WTC11 (cell line): ENCODE measurements around the gene PIP4K2C. TPM values are rescaled to one million over a fixed set of nuclear protein-coding genes. Genes with fewer than 3 reads are reported as not detected.

Experiments
- ATAC-seq: fragments of 200-7000 bp; cut with Tn5 transposase; 2 replicates; pipeline ENCODE4 v1.10.0; 2021; ENCODE audit warnings: mild to moderate bottlenecking, moderate library complexity
- CTCF ChIA-PET: fragments of 300-600 bp; sonication (Branson Sonifier 250); formaldehyde crosslinking; loops from one replicate; lab custom pipeline; 2021; ENCODE audit warnings: antibody characterized with exemption; lab: Charles Lee
- POLR2A ChIA-PET: fragments of 350-600 bp; sonication (Branson Sonifier 250); formaldehyde crosslinking; loops from one replicate; lab custom pipeline; 2021; ENCODE audit warnings: antibody characterized with exemption; lab: Charles Lee
- DNase-seq: peaks from one replicate; pipeline ENCODE4 v3.0.0; 2021; ENCODE audit warnings: low spot score
- H3K27ac Mint-ChIP-seq: 2 replicates; pipeline ENCODE4 v1.8.0; 2021; ENCODE audit warnings: mixed read lengths
- H3K27me3 Mint-ChIP-seq: 2 replicates; pipeline ENCODE4 v1.8.0; 2021; ENCODE audit warnings: low read depth, mild to moderate bottlenecking, moderate library complexity, mixed read lengths
- H3K36me3 Mint-ChIP-seq: 2 replicates; pipeline ENCODE4 v1.8.0; 2021; ENCODE audit warnings: mixed read lengths
- H3K4me1 Mint-ChIP-seq: 2 replicates; pipeline ENCODE4 v1.8.0; 2022; ENCODE audit warnings: mixed read lengths
- H3K4me3 Mint-ChIP-seq: 2 replicates; pipeline ENCODE4 v1.8.0; 2021; ENCODE audit warnings: mild to moderate bottlenecking, moderate library complexity, mixed read lengths
- H3K9me3 Mint-ChIP-seq: 2 replicates; pipeline ENCODE4 v1.8.0; 2021; ENCODE audit warnings: mixed read lengths
- AR ChIP-seq: fragments of 250-450 bp; sonication (Bioruptor Pico); IDR thresholded peaks from 2 replicates; pipeline ENCODE4 v1.9.0; 2021; ENCODE audit warnings: mild to moderate bottlenecking
- CDX4 ChIP-seq: fragments of 250-450 bp; sonication (Bioruptor Pico); IDR thresholded peaks from 2 replicates; pipeline ENCODE4 v1.9.0; 2021; ENCODE audit warnings: moderate library complexity, mild to moderate bottlenecking, inconsistent platforms, borderline replicate concordance
- E2F5 ChIP-seq: sonication (generic); formaldehyde crosslinking; IDR thresholded peaks from 2 replicates; pipeline ENCODE4 v1.8.1; 2022; ENCODE audit warnings: mild to moderate bottlenecking, moderate library complexity, missing genetic modification reagents
- EMX1 ChIP-seq: fragments of 250-450 bp; sonication (Bioruptor Pico); IDR thresholded peaks from 2 replicates; pipeline ENCODE4 v1.8.0; 2021; ENCODE audit warnings: mild to moderate bottlenecking
- ESRRA ChIP-seq: sonication (generic); formaldehyde crosslinking; IDR thresholded peaks from 2 replicates; pipeline ENCODE4 v1.8.1; 2022; ENCODE audit warnings: mild to moderate bottlenecking, missing genetic modification reagents, borderline replicate concordance
- JAZF1 ChIP-seq: fragments of 250-450 bp; sonication (Bioruptor Pico); IDR thresholded peaks from 2 replicates; pipeline ENCODE4 v1.9.0; 2021; ENCODE audit warnings: moderate library complexity, mild to moderate bottlenecking, inconsistent platforms
- JUN ChIP-seq: sonication (generic); formaldehyde crosslinking; IDR thresholded peaks from 2 replicates; pipeline ENCODE4 v1.8.0; 2023; ENCODE audit warnings: mild to moderate bottlenecking, missing genetic modification reagents
- MXD4 ChIP-seq: fragments of 250-450 bp; sonication (Bioruptor Pico); IDR thresholded peaks from 2 replicates; pipeline ENCODE4 v1.8.0; 2021; ENCODE audit warnings: mild to moderate bottlenecking, moderate library complexity, borderline replicate concordance
- OVOL2 ChIP-seq: fragments of 250-450 bp; sonication (Bioruptor Pico); IDR thresholded peaks from 2 replicates; pipeline ENCODE4 v1.9.0; 2021; ENCODE audit warnings: mild to moderate bottlenecking, borderline replicate concordance
- PRRX2 ChIP-seq: fragments of 250-450 bp; sonication (Bioruptor Pico); IDR thresholded peaks from 2 replicates; pipeline ENCODE4 v1.8.0; 2021; ENCODE audit warnings: mild to moderate bottlenecking
- RELA ChIP-seq: sonication (generic); formaldehyde crosslinking; IDR thresholded peaks from 2 replicates; pipeline ENCODE4 v1.8.1; 2022; ENCODE audit warnings: missing genetic modification reagents, mild to moderate bottlenecking, borderline replicate concordance
- TP53 ChIP-seq: sonication (generic); formaldehyde crosslinking; IDR thresholded peaks from 2 replicates; pipeline ENCODE4 v1.8.1; 2023; ENCODE audit warnings: mild to moderate bottlenecking, missing genetic modification reagents
- total RNA-seq: library from RNA; stranded (reverse); gene quantifications from 3 replicates; pipeline ENCODE4 v1.2.3, GENCODE V29; 2021
- TF ChIP-seq, protein P1 (sequence below): sonication (generic); formaldehyde crosslinking; IDR thresholded peaks from 2 replicates; pipeline ENCODE4 v1.8.1; 2023; ENCODE audit warnings: mild to moderate bottlenecking, missing genetic modification reagents
- TF ChIP-seq, protein P2 (sequence below): sonication (generic); formaldehyde crosslinking; IDR thresholded peaks from 2 replicates; pipeline ENCODE4 v1.8.0; 2023; ENCODE audit warnings: missing genetic modification reagents, mild to moderate bottlenecking, borderline replicate concordance
- TF ChIP-seq, protein P3 (sequence below): fragments of 250-450 bp; sonication (Bioruptor Pico); IDR thresholded peaks from 2 replicates; pipeline ENCODE4 v1.8.0; 2021; ENCODE audit warnings: mild to moderate bottlenecking
- TF ChIP-seq, protein P4 (sequence below): fragments of 250-450 bp; sonication (Bioruptor Pico); IDR thresholded peaks from 2 replicates; pipeline ENCODE4 v1.9.0; 2021; ENCODE audit warnings: mild to moderate bottlenecking, borderline replicate concordance

The PIP4K2C gene
- total RNA-seq, 1 experiment from 2014 or later: 25.4 TPM

- Mint-ChIP-seq H3K27me3 (0 out of 2 replicates have a peak, but pooled peaks cover 3% of the 10 kb centered on the region), H3K4me3 (no peak overlapping the region), H3K27ac (no peak overlapping the region), H3K4me1 (no peaks in the 10 kb centered on the region; the same call in 1 of the 2 replicates), H3K36me3 (peaks cover 9% of the 10 kb centered on the region), H3K9me3 (no peaks in the 10 kb centered on the region)
- TF ChIP-seq EMX1: no peak
- no peak for TF ChIP-seq PRRX2 (CRISPR knock-in tag)
- no peak for TF ChIP-seq MXD4
- no peak for TF ChIP-seq AR (CRISPR knock-in tag)
- TF ChIP-seq TP53 (CRISPR knock-in tag): no peak
- TF ChIP-seq, protein P1, sequence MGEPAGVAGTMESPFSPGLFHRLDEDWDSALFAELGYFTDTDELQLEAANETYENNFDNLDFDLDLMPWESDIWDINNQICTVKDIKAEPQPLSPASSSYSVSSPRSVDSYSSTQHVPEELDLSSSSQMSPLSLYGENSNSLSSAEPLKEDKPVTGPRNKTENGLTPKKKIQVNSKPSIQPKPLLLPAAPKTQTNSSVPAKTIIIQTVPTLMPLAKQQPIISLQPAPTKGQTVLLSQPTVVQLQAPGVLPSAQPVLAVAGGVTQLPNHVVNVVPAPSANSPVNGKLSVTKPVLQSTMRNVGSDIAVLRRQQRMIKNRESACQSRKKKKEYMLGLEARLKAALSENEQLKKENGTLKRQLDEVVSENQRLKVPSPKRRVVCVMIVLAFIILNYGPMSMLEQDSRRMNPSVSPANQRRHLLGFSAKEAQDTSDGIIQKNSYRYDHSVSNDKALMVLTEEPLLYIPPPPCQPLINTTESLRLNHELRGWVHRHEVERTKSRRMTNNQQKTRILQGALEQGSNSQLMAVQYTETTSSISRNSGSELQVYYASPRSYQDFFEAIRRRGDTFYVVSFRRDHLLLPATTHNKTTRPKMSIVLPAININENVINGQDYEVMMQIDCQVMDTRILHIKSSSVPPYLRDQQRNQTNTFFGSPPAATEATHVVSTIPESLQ (CRISPR knock-in tag): no peak
- no peak for TF ChIP-seq ESRRA (CRISPR knock-in tag)
- no peak for TF ChIP-seq E2F5 (CRISPR knock-in tag)
- no peak for TF ChIP-seq OVOL2 (CRISPR knock-in tag)
- TF ChIP-seq, protein P2, sequence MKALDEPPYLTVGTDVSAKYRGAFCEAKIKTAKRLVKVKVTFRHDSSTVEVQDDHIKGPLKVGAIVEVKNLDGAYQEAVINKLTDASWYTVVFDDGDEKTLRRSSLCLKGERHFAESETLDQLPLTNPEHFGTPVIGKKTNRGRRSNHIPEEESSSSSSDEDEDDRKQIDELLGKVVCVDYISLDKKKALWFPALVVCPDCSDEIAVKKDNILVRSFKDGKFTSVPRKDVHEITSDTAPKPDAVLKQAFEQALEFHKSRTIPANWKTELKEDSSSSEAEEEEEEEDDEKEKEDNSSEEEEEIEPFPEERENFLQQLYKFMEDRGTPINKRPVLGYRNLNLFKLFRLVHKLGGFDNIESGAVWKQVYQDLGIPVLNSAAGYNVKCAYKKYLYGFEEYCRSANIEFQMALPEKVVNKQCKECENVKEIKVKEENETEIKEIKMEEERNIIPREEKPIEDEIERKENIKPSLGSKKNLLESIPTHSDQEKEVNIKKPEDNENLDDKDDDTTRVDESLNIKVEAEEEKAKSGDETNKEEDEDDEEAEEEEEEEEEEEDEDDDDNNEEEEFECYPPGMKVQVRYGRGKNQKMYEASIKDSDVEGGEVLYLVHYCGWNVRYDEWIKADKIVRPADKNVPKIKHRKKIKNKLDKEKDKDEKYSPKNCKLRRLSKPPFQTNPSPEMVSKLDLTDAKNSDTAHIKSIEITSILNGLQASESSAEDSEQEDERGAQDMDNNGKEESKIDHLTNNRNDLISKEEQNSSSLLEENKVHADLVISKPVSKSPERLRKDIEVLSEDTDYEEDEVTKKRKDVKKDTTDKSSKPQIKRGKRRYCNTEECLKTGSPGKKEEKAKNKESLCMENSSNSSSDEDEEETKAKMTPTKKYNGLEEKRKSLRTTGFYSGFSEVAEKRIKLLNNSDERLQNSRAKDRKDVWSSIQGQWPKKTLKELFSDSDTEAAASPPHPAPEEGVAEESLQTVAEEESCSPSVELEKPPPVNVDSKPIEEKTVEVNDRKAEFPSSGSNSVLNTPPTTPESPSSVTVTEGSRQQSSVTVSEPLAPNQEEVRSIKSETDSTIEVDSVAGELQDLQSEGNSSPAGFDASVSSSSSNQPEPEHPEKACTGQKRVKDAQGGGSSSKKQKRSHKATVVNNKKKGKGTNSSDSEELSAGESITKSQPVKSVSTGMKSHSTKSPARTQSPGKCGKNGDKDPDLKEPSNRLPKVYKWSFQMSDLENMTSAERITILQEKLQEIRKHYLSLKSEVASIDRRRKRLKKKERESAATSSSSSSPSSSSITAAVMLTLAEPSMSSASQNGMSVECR (CRISPR knock-in tag): no peak
- TF ChIP-seq, protein P3, sequence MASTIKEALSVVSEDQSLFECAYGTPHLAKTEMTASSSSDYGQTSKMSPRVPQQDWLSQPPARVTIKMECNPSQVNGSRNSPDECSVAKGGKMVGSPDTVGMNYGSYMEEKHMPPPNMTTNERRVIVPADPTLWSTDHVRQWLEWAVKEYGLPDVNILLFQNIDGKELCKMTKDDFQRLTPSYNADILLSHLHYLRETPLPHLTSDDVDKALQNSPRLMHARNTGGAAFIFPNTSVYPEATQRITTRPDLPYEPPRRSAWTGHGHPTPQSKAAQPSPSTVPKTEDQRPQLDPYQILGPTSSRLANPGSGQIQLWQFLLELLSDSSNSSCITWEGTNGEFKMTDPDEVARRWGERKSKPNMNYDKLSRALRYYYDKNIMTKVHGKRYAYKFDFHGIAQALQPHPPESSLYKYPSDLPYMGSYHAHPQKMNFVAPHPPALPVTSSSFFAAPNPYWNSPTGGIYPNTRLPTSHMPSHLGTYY: no peak
- no peak for TF ChIP-seq RELA (CRISPR knock-in tag)
- TF ChIP-seq JUN: no peak
- no peak for TF ChIP-seq CDX4 (CRISPR knock-in tag)
- no peak for TF ChIP-seq JAZF1
- TF ChIP-seq, protein P4, sequence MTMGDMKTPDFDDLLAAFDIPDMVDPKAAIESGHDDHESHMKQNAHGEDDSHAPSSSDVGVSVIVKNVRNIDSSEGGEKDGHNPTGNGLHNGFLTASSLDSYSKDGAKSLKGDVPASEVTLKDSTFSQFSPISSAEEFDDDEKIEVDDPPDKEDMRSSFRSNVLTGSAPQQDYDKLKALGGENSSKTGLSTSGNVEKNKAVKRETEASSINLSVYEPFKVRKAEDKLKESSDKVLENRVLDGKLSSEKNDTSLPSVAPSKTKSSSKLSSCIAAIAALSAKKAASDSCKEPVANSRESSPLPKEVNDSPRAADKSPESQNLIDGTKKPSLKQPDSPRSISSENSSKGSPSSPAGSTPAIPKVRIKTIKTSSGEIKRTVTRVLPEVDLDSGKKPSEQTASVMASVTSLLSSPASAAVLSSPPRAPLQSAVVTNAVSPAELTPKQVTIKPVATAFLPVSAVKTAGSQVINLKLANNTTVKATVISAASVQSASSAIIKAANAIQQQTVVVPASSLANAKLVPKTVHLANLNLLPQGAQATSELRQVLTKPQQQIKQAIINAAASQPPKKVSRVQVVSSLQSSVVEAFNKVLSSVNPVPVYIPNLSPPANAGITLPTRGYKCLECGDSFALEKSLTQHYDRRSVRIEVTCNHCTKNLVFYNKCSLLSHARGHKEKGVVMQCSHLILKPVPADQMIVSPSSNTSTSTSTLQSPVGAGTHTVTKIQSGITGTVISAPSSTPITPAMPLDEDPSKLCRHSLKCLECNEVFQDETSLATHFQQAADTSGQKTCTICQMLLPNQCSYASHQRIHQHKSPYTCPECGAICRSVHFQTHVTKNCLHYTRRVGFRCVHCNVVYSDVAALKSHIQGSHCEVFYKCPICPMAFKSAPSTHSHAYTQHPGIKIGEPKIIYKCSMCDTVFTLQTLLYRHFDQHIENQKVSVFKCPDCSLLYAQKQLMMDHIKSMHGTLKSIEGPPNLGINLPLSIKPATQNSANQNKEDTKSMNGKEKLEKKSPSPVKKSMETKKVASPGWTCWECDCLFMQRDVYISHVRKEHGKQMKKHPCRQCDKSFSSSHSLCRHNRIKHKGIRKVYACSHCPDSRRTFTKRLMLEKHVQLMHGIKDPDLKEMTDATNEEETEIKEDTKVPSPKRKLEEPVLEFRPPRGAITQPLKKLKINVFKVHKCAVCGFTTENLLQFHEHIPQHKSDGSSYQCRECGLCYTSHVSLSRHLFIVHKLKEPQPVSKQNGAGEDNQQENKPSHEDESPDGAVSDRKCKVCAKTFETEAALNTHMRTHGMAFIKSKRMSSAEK: no peak
- ATAC-seq (no peak), DNase-seq (no peak)
- CTCF ChIA-PET: interaction anchor here (0.6 to 4.2 kb wide), 9 partner anchors 9 to 371 kb away, joined by 3 to 74 read pairs (median 7); partner anchors contain the start of genes ARHGEF25, B4GALNT1, CYP27B1 and GLI1
- POLR2A ChIA-PET: no interaction called here
Measured at GRCh38 chr12:57584690-57585089, 6.3 kb upstream of the PIP4K2C start.
